HG03575 (cell line): ENCODE data around the gene LILRB2.
"Not testable (repeated sequence)": the region's sequence is repeated elsewhere in the genome, so short reads cannot be mapped to it uniquely, and the experiment has no call there.

Source experiments
- ATAC-seq: cut with Tn5 transposase; IDR thresholded peaks from one replicate; pipeline ENCODE4 v1.9.1; 2021; ENCODE audit not compliant: unreplicated experiment, insufficient number of reproducible peaks, low FRiP score; ENCODE audit errors: extremely low read depth

The LILRB2 gene

GRCh38 chr19:54278571-54279195 is 2.2 kb downstream of the LILRB2 start:
- not testable (repeated sequence) for ATAC-seq

- ATAC-seq: not testable (repeated sequence)
Measured at GRCh38 chr19:54278056-54278455, 2.9 kb downstream of the LILRB2 start.

- ATAC-seq: not testable (repeated sequence)
Measured at GRCh38 chr19:54277111-54277615, 3.7 kb downstream of the LILRB2 start.

- ATAC-seq: no peak
Measured at GRCh38 chr19:54275951-54276350, 5.0 kb downstream of the LILRB2 start.

- not testable (repeated sequence) for ATAC-seq
Measured at GRCh38 chr19:54274516-54274915, 6.4 kb downstream of the LILRB2 start.

GRCh38 chr19:54273821-54274220 is 7.1 kb downstream of the LILRB2 start:
- no peak for ATAC-seq

GRCh38 chr19:54272181-54272580 is 8.7 kb downstream of the LILRB2 start:
- not testable (repeated sequence) for ATAC-seq

GRCh38 chr19:54271587-54271986 is 9.3 kb downstream of the LILRB2 start:
- ATAC-seq: not testable (repeated sequence)

GRCh38 chr19:54271106-54271505 is 9.8 kb downstream of the LILRB2 start:
- no peak for ATAC-seq

- no peak for ATAC-seq
Measured at GRCh38 chr19:54268936-54269335, 12.0 kb downstream of the LILRB2 start.

- ATAC-seq: no peak
Measured at GRCh38 chr19:54266133-54266532, 14.8 kb downstream of the LILRB2 start.

GRCh38 chr19:54262470-54262869 is 18.4 kb downstream of the LILRB2 start:
- ATAC-seq: no peak

GRCh38 chr19:54262066-54262465 is 18.8 kb downstream of the LILRB2 start:
- no peak for ATAC-seq

- no peak for ATAC-seq
Measured at GRCh38 chr19:54257116-54257480, 23.8 kb downstream of the LILRB2 start, which contains the start of gene LILRB5. TSS of gene LILRB5 (minus strand) at chr19:54257273. CDS start at chr19:54257193, 80 bp downstream.

GRCh38 chr19:54256250-54257115 is 24.4 kb downstream of the LILRB2 start:
- ATAC-seq: no peak

GRCh38 chr19:54255105-54255775 is 25.7 kb downstream of the LILRB2 start:
- no peak for ATAC-seq

GRCh38 chr19:54254195-54254906 is 26.6 kb downstream of the LILRB2 start:
- no peak for ATAC-seq

- no peak for ATAC-seq
Measured at GRCh38 chr19:54253331-54254194, 27.3 kb downstream of the LILRB2 start.
